K562 (cell line): ENCODE data around the gene IL11. TPM values are rescaled to one million over a fixed set of nuclear protein-coding genes. Genes with fewer than 3 reads are reported as not detected.

Experiments
- CEBPG ChIP-seq, 3 experiments: fragments of 200-800 bp in 1 of 3; sonication (Bioruptor generic) in 1 of 3; sonication (generic) in 1 of 3; formaldehyde crosslinking in 1 of 3; IDR thresholded peaks in 2 of 3; conservative IDR thresholded peaks in 1 of 3; 2 replicates each; pipeline versions ENCODE4 v1.6.1 to v1.8.0; 2016 to 2022; ENCODE audit warnings: missing compliant biosample characterization in 2 of 3, missing genetic modification characterization in 2 of 3, mild to moderate bottlenecking in 1 of 3, missing genetic modification reagents in 1 of 3
- CREB1 ChIP-seq, 2 experiments: sonication (generic) in 1 of 2; formaldehyde crosslinking in 1 of 2; IDR thresholded peaks; 2 replicates each; pipeline versions ENCODE4 v1.6.1 to v1.8.0; 2012 to 2022; ENCODE audit warnings: inconsistent platforms in 1 of 2, mild to moderate bottlenecking in 1 of 2, missing genetic modification reagents in 1 of 2, moderate library complexity in 1 of 2
- CTBP1 ChIP-seq: fragments of 450-650 bp; IDR thresholded peaks from 2 replicates; pipeline ENCODE4 v1.6.1; 2016; ENCODE audit warnings: borderline replicate concordance
- NR3C1 ChIP-seq: sonication (generic); formaldehyde crosslinking; IDR thresholded peaks from 2 replicates; pipeline ENCODE4 v1.8.1; 2022; ENCODE audit warnings: missing genetic modification reagents
- NRF1 ChIP-seq, 2 experiments: fragments of 450-650 bp; IDR thresholded peaks in 1 of 2; conservative IDR thresholded peaks in 1 of 2; 2 replicates each; pipeline ENCODE4 v1.6.1; 2014; ENCODE audit warnings: mild to moderate bottlenecking in 2 of 2
- PHF20 ChIP-seq: fragments of 450-650 bp; IDR thresholded peaks from 2 replicates; pipeline ENCODE4 v1.6.1; 2018; ENCODE audit not compliant: partially characterized antibody
- PTBP1 ChIP-seq: fragments of 200-400 bp; formaldehyde crosslinking; IDR thresholded peaks from 2 replicates; pipeline ENCODE4 v1.6.1; 2017; ENCODE audit warnings: low read depth, low read length
- SMAD4 ChIP-seq: fragments of 250-450 bp; sonication (Bioruptor Pico); conservative IDR thresholded peaks from 2 replicates; pipeline ENCODE4 v1.8.0; 2021; ENCODE audit warnings: inconsistent platforms, mild to moderate bottlenecking, moderate library complexity
- TCF7 ChIP-seq: sonication (generic); IDR thresholded peaks from 2 replicates; pipeline ENCODE4 v1.6.1; 2016; ENCODE audit warnings: antibody characterized with exemption, borderline replicate concordance
- XRCC4 ChIP-seq: IDR thresholded peaks from one replicate; pipeline ENCODE4 v1.6.1; 2011; ENCODE audit not compliant: insufficient read depth, insufficient read length; ENCODE audit errors: extremely low read depth
- ZFX ChIP-seq: sonication (generic); formaldehyde crosslinking; IDR thresholded peaks from 2 replicates; pipeline ENCODE4 v1.8.0; 2022; ENCODE audit warnings: mild to moderate bottlenecking, missing genetic modification reagents, moderate library complexity
- polyA plus RNA-seq, 8 experiments: library from polyadenylated mRNA; depleted of rRNA in 4 of 8; stranded (reverse) in 5 of 8; unstranded in 3 of 8; fragments of >200 nt; fragmentation: Nextera tagmentation in 2 of 8; fragmentation: Illumina TruSeq in 1 of 8; extraction: Ambion mirVana in 2 of 8; extraction: Trizol in 1 of 8; gene quantifications; 2 replicates each; pipeline versions ENCODE4 v1.2.1 to v1.2.3, GENCODE V29; 2011 to 2014; ENCODE audit warnings: inconsistent platforms in 1 of 8, missing spikeins in 1 of 8
- total RNA-seq, 7 experiments: library from RNA; depleted of rRNA in 6 of 7; stranded (reverse); fragments of >200 nt in 6 of 7; fragmentation: Illumina TruSeq in 2 of 7; extraction: Trizol in 2 of 7; gene quantifications; 2 replicates each; pipeline versions ENCODE4 v1.2.1 to v1.2.3, GENCODE V29; 2011 to 2021; ENCODE audit warnings: low replicate concordance in 1 of 7
- TF ChIP-seq, protein P1 (sequence below): fragments of 200-600 bp; sonication (generic); IDR thresholded peaks from one replicate; pipeline ENCODE4 v1.6.1; 2012; ENCODE audit warnings: mild to moderate bottlenecking, low read depth, low read length, inconsistent platforms
- TF ChIP-seq, protein P2 (sequence below): sonication (generic); formaldehyde crosslinking; IDR thresholded peaks from 2 replicates; pipeline ENCODE4 v1.4.0; 2020; ENCODE audit warnings: mild to moderate bottlenecking, missing genetic modification reagents

The IL11 gene
- total and polyA plus RNA-seq, 9 of the 15 experiments (the other 6 are each of a cell fraction or from before 2014, with no cell fraction given), result 0.04 to 0.42 (median 0.06) TPM; not detected in 6

DNA sequence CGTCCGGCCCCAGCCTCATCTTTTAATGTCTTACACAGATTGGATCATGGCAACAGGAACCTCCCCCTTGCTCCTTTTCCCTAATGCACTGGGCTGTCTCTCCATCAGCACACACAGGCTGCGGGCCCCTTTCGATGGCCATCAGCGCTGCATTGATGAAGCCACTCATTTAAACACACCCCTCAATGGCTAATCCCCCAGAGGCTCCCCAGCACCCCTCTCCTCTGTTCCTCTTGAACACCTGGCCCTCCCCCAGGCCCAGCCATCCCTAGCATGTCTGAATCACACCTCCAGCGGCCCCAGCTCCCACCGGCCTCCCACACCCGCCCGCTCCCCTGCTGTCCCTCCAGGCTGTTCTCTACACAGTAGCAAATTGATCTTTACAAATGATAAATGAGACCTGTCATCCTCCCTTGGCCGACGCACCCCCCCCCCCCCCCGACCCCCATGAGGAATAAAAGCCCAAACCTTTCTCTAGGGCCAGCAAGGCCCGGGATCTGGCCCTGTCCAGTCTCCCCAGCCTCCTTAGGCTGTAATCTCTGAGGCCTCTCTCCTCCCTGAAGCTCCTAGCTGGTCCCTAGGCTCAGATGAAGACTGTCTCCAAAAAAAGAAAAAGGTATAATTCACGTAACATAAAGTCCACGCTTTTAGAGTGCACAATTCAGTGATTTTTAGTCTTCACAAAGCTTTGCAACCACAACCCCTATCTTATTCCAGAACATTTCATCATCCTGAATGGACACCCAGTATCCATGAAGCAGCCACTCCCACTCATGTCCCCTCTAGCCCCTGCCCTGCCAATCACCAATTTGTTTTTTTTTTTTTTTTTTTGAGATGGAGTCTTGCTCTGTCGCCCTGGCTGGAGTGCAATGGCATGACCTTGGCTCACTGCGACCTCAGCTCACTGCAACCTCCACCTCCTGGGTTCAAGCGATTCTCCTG, 22.8 kb upstream of the IL11 start (continued):
- TF ChIP-seq, protein P1, sequence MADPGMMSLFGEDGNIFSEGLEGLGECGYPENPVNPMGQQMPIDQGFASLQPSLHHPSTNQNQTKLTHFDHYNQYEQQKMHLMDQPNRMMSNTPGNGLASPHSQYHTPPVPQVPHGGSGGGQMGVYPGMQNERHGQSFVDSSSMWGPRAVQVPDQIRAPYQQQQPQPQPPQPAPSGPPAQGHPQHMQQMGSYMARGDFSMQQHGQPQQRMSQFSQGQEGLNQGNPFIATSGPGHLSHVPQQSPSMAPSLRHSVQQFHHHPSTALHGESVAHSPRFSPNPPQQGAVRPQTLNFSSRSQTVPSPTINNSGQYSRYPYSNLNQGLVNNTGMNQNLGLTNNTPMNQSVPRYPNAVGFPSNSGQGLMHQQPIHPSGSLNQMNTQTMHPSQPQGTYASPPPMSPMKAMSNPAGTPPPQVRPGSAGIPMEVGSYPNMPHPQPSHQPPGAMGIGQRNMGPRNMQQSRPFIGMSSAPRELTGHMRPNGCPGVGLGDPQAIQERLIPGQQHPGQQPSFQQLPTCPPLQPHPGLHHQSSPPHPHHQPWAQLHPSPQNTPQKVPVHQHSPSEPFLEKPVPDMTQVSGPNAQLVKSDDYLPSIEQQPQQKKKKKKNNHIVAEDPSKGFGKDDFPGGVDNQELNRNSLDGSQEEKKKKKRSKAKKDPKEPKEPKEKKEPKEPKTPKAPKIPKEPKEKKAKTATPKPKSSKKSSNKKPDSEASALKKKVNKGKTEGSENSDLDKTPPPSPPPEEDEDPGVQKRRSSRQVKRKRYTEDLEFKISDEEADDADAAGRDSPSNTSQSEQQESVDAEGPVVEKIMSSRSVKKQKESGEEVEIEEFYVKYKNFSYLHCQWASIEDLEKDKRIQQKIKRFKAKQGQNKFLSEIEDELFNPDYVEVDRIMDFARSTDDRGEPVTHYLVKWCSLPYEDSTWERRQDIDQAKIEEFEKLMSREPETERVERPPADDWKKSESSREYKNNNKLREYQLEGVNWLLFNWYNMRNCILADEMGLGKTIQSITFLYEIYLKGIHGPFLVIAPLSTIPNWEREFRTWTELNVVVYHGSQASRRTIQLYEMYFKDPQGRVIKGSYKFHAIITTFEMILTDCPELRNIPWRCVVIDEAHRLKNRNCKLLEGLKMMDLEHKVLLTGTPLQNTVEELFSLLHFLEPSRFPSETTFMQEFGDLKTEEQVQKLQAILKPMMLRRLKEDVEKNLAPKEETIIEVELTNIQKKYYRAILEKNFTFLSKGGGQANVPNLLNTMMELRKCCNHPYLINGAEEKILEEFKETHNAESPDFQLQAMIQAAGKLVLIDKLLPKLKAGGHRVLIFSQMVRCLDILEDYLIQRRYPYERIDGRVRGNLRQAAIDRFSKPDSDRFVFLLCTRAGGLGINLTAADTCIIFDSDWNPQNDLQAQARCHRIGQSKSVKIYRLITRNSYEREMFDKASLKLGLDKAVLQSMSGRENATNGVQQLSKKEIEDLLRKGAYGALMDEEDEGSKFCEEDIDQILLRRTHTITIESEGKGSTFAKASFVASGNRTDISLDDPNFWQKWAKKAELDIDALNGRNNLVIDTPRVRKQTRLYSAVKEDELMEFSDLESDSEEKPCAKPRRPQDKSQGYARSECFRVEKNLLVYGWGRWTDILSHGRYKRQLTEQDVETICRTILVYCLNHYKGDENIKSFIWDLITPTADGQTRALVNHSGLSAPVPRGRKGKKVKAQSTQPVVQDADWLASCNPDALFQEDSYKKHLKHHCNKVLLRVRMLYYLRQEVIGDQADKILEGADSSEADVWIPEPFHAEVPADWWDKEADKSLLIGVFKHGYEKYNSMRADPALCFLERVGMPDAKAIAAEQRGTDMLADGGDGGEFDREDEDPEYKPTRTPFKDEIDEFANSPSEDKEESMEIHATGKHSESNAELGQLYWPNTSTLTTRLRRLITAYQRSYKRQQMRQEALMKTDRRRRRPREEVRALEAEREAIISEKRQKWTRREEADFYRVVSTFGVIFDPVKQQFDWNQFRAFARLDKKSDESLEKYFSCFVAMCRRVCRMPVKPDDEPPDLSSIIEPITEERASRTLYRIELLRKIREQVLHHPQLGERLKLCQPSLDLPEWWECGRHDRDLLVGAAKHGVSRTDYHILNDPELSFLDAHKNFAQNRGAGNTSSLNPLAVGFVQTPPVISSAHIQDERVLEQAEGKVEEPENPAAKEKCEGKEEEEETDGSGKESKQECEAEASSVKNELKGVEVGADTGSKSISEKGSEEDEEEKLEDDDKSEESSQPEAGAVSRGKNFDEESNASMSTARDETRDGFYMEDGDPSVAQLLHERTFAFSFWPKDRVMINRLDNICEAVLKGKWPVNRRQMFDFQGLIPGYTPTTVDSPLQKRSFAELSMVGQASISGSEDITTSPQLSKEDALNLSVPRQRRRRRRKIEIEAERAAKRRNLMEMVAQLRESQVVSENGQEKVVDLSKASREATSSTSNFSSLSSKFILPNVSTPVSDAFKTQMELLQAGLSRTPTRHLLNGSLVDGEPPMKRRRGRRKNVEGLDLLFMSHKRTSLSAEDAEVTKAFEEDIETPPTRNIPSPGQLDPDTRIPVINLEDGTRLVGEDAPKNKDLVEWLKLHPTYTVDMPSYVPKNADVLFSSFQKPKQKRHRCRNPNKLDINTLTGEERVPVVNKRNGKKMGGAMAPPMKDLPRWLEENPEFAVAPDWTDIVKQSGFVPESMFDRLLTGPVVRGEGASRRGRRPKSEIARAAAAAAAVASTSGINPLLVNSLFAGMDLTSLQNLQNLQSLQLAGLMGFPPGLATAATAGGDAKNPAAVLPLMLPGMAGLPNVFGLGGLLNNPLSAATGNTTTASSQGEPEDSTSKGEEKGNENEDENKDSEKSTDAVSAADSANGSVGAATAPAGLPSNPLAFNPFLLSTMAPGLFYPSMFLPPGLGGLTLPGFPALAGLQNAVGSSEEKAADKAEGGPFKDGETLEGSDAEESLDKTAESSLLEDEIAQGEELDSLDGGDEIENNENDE, result no peak
- no peak for TF ChIP-seq NRF1 (conservative IDR thresholded peaks at IDR 0.05 in 1 of 2, IDR thresholded peaks at IDR 0.05 in 1 of 2)
- TF ChIP-seq CREB1 (IDR thresholded peaks at IDR 0.05), result no peak
- TF ChIP-seq CREB1 (CRISPR knock-in tag; IDR thresholded peaks at IDR 0.05), result no peak
- no peak for TF ChIP-seq PTBP1
- no peak for TF ChIP-seq NR3C1 (CRISPR knock-in tag)
- no peak for TF ChIP-seq XRCC4
- TF ChIP-seq PHF20, result no peak
- no peak for TF ChIP-seq CTBP1
- TF ChIP-seq SMAD4, result no peak
- no peak for TF ChIP-seq ZFX
- TF ChIP-seq CEBPG (CRISPR knock-in tag; IDR thresholded peaks at IDR 0.05), result peak; percentile 60; the same call in 1 of the 2 replicates
- TF ChIP-seq CEBPG (tag; conservative IDR thresholded peaks at IDR 0.05 in 1 of 2, IDR thresholded peaks at IDR 0.05 in 1 of 2), result no peak; a peak in 1 of 4 replicates
- no peak for TF ChIP-seq TCF7
- TF ChIP-seq, protein P2, sequence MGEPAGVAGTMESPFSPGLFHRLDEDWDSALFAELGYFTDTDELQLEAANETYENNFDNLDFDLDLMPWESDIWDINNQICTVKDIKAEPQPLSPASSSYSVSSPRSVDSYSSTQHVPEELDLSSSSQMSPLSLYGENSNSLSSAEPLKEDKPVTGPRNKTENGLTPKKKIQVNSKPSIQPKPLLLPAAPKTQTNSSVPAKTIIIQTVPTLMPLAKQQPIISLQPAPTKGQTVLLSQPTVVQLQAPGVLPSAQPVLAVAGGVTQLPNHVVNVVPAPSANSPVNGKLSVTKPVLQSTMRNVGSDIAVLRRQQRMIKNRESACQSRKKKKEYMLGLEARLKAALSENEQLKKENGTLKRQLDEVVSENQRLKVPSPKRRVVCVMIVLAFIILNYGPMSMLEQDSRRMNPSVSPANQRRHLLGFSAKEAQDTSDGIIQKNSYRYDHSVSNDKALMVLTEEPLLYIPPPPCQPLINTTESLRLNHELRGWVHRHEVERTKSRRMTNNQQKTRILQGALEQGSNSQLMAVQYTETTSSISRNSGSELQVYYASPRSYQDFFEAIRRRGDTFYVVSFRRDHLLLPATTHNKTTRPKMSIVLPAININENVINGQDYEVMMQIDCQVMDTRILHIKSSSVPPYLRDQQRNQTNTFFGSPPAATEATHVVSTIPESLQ, result no peak
